Fibroblast of skin of scalp (primary cell): ENCODE data around the gene MGA. TPM values are rescaled to one million over a fixed set of nuclear protein-coding genes. Genes with fewer than 3 reads are reported as not detected.
A peak's percentile ranks its signal among the peaks of the same experiment; 100 is the strongest.

Experiments
- DNase-seq: peaks from one replicate; pipeline ENCODE4 v3.0.0-alpha.2; 2013
- polyA plus RNA-seq, 2 experiments: library from polyadenylated mRNA; unstranded; fragments of 120-200 nt; gene quantifications; one replicate each; pipeline ENCODE4 v1.2.1, GENCODE V29; 2013; ENCODE audit not compliant: insufficient read length in 2 of 2

Gene MGA
- 9.2 TPM for polyA plus RNA-seq (2013, experiment 1 of 2; ENCODE audit: insufficient read length)
- 10.5 TPM for polyA plus RNA-seq (2013, experiment 2 of 2; ENCODE audit: insufficient read length)

DNA sequence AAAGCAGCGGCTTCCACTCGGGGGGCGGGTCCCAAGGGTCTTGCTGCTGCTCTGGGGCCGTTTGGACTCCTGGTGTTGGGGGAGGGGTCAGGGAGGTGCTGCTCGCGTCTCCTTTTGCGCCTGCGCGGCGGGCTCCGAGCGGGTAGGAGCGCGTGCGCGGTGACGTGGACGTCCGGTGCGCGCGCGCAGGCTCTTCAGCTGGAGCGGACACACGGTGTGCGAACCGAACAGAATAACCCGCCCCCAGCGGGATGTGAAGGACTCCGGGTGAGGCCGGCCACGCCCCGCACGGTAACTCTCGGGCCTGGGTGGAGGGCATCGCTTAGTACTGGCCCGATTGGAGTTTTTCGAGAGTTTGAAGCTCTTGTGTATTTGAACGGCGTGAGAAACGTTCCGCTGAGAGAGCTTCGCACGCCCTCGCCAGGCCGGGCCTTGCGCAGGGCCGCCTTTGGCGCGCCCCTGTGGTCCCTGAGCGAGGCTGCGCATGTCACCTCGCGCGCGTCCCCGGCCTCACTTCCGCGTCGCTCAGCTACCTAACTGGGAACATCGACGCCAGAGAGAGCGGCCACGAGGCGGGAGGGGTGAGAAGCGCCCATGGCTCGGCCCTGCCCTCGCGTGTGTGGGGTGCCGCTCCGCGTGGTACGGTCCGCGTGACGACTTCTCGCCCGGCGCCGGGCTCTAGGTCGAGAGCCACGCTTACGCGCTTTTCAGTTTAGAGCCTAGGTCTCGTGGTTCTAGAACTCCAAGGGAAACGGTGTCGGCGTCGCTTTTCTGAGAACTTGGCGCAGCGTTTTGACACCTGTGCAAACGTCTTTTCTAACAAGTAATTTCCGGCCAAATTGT, at the start of gene MGA:
Gene MGA (plus strand): TSS at position 171 of the 843 bp plus-strand sequence.
- DNase-seq = peak; percentile 96

DNA sequence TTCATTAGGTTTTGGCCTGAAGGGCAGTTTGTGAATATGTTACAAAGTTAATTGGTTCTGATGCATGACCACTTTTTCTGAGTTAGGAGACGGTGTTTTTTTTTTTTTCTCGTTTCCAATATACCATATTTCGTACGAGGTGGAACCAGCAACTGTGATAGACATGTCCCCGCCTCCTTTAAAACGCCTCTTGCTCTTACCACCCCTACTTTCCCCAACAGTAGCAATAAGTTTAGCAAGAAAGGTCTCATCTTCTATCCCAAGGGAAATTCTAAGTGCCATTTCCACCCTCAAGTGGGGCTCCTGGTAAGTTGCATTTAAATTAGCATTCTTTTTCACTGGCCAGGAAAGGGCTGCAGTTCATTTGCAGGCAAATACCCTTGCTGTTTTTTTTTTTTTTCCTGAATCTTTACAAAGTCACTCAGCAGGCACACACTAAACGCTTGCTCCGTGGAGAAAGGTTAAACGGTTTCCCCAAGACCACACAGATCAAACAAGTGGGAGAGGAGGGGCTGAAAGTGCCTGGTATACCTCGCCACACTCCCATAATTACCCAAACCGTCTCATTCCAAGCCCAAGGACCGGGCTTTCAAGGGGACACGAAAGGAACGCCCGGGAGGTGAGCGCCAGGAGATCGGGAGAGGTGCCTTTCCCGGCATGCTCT, 39.5 kb upstream of the MGA start:
- DNase-seq = no peak

DNA sequence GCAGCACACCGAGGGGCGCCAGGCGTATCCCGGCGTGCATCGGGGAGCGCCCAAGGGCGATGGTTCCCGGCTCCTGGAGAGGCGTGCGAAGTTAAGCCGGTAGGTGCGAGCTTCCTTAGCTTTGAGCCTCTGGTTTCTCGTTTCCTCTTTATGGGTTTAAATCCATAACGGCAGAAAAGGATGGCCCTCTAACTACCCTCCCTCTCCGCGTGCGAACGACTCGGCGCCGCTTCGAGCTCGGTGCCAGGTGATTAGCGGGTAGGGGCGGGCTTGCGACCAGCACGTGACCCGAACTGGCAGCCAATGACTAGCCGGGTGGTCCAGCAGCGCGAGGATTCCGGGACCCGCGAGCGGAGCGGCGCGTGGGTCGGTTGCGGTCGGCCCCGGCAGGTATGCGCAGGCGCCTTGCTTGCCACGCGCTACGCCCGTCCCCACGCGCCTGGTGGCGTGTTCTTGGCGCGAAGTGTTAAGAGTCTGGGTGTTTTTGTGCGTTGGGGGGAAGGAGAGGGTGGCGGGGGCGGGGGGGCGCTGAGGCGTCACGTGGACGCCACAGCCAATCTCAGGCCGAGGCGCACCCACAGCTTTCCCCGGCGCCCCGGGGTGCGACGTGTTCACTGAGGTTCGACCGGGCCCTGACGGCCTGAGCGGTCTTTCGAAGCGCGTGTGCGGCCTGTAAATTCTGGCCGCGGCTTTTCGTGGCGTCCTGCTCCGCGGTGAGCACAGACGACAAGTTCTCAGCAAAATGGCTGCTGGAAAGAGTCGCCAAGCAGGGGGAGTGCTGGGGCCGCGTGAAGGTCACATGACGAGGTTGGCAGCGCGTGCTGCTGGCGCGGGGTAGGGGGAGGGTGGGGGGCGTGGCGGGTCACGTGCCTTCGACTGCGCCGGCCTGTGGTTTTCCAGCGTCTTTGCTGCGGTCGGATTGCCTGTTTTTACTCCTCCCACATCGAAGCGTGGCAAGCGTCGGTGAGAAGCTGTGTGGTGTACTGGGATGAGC, 38.7 kb upstream of the MGA start:
- DNase-seq = peak; percentile 86

DNA sequence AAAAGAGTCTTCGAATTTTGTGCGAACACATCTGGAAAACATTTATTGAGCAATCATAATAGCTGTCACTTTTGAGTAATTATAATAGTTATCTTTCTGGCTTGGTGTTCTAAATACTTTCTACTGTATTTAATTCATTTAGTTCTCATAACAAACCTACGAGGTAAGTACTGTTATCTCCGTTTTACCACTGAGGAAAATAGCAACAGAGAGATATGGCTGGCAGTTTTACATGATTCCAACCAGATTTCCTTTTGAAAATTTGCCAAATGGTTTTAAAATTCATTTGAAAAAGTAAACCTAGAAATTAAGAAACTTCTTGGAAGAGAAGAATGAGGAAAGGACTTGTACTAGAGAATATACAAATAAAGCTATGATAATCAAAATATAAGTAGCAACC, 37.3 kb upstream of the MGA start:
- DNase-seq = no peak

DNA sequence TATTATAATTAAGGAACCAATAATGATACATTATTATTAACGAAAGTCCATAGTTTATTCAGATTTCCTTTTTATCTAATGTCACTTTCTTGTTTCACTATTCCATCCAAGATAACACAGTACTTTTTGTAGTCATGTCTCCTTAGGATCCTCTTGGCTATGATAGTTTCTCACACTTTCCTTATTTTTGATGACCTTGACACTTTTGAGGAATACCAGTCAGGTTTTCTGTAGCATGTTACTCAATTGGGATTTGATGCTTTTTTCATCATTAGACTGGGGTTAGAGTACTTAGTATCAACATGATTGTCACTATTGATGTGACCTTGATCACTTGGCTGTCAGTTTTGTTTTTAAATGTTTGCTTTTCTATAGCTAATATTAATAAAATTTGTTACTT, 33.0 kb upstream of the MGA start:
- DNase-seq = no peak

DNA sequence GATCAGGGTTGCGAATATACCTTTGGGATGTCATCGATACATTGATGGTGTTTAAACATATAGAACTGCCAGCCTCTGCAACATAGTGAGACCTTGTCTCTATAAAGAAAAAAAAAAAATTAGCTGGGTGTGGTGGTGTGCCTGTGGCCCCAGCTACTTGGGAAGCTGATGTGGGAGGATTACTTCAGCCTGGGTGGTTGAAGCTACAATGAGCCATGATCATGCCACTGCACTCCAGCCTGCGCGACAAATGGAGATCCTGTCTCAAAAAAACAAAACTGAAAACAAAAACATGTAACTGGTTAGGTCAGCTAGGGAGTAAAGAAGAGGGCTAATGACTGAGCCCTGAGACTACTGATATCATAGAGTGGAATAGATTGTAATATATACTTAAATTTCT, 30.7 kb upstream of the MGA start:
- no peak for DNase-seq

DNA sequence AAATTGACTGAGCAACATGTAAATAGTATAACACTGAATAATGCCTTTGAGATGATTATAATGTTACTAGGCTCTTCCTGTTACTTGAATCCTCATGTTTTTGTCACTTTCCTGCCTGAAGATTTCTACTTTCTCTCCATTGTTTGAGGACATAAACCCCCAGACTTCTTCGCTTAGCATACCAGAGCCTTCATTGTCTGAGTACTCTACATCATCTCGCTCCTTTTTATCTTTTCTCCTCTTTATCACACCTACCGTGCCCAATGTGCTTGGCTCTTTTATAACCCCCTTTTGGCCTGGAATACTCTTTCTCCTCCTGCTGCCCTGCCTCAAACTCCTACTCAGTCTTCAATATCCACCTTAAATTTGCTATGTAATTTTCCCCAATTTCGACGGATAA, 30.3 kb upstream of the MGA start:
- DNase-seq = no peak

DNA sequence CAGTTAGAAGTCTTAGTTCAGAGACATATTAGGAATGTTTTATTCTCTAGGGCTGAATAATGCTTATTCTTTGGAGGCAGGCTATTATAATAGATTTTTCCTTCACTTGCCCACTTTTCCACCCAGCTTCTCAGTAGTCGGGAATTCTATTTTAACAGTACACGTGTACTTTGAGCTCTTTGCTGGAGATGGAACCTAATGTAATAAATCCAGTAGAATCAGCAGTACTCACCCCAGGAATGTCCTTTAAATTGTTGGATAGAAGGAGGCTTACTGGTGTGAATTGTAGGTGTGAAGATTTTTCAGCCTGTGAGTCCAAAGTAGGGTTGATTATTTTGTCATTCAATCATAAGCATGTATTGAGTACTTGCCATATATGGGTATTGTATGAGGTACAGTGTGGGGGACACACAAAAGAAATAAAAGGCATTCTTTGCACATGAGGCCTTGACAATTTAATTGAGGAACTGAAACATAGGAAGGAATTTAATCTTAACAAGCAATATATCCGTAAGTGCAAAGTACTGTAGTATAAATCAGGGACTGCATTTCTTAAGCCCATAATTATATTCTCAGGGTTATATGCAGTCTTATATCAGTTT, 29.5 kb upstream of the MGA start:
- DNase-seq = no peak

DNA sequence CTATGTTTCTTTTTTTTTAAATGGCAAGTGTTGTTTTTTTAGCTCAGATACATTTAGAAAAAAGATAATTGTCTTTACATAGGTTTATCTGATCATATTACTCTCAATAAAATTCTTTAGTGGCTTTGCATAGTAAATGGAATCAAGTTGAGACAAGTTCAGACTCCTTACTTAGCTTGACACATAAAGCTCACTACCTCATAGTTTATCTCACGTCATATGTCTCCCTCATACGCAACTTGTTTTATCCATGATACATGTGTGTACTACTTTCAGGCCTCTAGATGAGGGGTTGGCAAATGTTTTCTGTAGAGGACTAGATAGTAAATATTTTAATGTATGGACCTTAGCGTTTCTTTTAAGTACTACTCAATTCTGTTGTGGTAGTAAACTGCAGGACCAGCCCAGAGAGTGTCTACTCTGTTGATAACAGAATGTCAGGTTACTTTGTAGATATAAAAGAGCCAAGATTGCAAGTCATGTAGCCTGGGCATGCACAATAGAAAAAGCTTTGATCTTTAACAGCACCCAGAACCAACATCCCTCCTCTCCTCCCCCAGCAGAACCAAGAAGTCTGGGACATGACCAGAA, 28.2 kb upstream of the MGA start:
- no peak for DNase-seq

DNA sequence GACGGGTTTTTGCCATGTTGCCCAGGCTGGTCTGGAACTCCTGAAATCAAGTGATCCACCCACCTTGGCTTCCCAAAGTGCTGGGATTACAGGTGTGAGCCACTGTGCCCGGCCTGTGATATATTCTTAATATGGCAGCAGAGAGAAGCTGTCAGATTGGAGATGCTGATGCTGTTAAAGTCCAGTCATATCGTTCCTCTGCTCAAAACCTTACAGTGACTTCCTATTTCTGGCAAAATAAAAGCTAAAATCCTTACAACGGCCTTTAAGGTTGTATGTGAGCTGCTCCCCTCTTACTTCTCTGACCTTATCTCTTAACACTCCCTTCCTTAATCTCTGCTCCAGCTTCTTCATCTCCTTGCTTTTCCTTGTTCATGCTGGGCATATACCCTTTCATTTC, 26.6 kb upstream of the MGA start:
- DNase-seq = no peak

DNA sequence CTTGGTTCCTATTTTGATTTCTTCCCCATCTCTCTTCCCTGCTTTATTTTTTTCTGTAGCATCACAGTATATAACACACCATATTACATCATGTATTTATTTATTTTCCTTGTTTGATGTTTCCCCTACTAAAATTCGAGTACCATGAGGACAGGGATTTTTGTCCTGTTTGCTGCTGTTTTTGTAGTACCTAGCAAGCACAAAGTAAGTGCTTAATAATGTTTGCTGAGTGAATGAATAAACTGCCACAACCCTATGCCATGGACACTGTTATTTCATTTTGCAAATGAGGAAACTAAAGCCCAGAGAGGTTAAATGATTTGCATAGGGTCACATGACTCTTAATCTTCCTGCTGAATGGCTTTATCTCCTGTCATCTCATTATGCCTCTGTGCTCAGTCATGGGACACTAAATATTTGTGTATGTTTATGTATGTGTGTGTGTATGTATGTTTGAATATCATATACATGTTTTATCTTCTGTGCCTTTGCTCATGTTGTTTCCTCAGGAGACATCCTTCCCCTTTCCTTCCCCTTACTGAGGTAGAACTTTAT, 26.1 kb upstream of the MGA start:
- DNase-seq = no peak

DNA sequence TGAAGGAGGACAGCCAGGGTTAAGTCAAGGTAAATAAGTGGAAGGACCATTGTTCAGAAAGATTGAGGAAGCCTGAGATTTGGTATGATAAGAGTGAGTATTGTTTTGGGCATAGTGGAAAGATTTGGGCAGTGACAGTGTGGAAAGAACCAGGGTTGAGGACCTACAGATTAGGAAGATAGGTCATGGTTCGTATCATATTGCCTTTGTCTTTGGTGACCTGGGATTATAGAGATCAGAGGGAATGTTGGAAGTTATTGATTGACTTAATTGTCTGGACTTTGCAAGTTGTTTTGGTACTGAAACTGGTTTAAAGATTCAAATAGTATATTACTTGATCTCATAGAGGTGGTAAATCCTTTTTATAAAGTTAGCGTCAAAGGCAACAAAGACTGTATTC, 23.1 kb upstream of the MGA start:
- DNase-seq = no peak

DNA sequence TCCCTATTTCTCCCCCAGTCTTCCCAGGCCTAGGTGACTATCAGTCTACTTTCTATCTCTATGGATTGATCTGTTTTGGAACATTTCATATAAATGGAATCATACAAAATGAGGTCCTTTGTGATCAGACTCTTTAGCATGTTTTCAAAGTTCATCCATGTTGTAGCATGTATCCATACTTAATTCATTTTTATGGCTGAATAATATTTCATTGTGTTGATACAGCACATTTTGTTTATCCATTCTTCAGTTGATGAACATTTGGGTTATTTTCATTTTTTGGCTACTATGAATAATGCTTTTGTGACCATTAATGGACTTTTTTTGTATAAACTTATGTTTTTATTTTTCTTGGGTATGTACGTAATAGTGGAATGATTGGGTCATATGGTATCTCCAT, 19.2 kb upstream of the MGA start:
- DNase-seq = no peak

DNA sequence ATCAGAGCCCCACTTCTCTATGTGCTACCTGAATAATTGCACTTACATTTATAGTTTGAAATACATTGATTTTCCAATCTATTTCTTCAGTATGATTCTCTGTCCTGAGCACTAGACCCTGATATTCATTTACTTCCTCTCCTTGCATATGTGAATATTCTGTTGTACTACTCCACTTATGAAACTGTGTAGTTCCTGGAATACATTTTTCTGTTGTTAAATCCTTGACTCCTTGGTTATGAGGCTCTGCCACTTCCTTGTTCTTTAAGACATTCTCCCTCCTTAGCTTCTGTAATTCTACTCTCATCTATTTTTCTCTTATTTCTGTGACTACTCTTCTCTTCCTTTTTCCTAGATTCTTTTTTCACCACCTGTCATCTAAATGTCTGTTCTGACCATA, 12.9 kb upstream of the MGA start:
- no peak for DNase-seq

DNA sequence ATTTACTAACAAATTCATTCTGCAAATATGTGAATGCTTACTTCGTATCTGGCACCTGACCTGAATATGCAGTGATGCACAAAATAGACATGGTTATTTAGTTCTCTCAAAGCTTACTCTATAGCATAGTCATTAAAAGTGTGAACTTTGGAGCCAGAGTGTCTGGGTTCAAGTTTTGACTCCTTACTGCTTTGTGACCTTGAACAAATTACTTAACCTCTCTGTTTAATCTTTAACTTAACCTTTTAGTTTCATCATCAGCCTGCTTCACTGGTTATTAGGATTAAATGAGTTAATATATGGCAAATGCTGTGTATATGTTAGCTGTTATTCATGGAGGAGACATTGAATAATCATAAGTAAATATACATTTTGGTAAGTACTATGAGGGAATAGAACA, 12.1 kb upstream of the MGA start:
- no peak for DNase-seq

DNA sequence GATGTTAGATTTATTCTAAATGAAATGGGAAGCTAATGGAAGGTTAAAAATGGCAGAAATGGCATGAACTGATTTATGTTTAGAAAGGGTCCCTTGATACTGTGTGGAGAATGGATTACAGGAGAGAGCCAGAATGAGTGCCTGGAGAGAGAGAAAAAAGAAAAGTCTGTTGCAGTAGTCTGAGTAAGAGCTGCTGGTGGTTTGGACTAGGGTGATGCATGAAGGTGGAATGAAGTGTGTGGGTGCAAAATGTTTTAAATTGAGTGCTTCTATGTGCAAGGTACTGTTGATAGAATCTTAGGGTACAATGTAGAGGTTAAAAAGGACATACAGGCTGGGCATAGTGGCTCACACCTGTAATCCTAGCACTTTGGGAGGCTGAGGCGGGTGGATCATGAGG, 11.4 kb upstream of the MGA start:
- DNase-seq = peak; percentile 45

DNA sequence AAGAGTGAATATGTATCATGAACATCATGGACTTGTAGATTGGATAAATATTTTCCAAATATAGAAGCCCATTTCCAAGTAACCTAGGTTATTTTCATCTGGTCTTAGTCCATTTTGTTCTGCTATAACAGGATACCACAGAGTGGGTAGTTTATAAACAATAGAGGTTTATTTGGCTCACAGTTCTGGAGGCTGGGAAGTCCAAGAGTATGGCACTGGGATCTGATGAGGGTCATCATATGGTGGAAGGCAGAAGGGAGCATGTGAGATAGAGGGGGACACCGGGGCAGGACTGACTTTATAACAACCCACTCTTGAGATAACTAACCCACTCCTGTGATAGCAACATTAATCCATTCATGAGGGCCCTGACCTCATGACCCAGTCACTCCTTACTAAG, 9.4 kb upstream of the MGA start:
- no peak for DNase-seq

DNA sequence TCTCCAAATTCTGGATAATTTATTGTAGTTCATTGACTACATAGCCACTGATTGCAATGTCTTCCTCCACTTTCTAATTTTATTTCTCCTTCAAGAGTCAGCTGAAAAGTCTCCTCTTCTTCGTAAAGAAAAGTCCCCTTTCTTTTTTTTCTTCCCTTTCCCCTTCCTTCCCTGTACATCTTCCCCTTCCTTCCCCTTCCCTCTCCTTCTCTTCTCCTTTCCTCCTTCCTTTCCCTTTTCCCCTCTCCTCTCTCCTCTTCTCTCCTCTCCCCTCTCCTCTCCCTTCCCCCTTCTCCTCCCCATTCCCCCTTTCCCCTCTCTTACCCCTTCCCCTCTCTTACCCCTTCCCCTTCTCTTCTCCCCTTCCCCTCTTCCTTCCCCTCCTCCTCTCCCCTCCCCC, 8.8 kb upstream of the MGA start:
- no peak for DNase-seq

DNA sequence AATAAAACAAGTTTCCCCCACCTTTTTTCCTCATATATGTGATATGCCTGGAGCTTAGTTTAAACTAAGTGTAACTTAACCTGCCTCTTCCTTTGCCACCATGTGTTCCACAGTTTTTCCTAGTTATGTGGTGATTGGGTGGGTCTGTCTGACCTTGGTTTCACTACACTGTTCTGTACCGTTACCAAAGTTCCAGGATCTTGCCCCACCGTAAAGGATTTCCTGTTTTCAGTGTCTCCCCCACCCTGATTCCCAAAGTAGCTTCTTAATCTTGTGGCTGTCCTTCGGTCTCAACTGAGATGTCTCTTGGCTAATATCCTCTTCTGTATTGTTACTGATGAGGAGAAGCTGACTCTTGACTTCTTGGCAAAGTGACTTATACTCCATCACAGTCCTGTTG, 6.4 kb upstream of the MGA start:
- no peak for DNase-seq

DNA sequence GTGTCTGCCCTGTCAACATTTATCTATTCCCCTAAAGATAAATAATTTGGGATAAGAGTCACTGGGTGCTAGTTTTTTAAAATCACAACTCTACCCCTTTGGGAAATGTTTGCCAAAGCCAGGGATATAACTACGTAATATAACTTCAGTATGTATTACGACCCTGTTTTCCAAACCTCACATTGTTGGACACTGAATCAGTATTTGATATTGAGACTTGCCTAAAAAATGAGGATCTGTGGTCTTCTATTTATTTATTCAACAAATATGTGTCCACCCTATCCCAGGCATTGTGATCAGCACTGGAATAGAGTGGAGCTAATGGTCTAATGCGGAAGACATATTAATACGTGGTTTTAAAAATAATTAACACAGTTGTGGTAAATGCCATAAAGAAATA, 4.5 kb upstream of the MGA start:
- DNase-seq = peak; percentile 84

DNA sequence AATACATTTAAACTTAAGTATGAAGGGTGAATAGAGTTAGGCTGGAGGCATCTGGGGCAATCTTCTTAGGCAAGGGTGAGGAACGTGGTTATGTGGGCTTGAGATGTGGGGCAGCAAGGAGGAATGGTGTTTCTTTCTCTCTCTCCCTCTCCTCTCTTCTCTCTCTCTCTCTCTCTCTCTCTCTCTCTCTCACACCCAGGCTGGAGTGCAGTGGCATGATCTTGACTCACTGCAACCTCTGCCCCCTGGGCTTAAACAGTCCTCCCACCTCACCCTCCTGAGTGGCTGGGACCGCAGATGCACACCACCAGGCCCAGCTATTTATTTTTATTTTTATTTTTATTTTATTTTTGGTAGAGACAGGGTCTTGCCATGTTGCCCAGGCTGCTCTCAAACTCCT, 4.0 kb upstream of the MGA start:
- peak; percentile 23 for DNase-seq

DNA sequence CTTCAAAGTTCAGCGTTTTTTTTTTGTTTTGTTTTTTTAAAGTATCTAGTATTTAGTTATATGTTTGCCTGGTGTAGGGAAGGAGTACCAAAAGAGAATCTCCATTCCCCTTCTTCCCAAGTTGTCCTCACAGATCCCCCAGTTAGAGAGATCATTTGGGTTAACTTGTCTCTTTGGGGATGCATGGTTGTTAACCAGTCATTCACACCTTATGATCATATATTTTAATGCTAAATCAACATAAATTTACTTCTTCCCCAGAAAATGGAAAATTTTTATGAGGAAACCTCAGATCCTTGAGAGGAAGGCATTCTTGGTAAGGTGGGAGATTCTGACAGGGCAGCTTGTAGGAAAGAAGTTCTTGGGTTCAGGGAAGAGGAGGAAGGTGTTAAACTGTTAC, 1.5 kb upstream of the MGA start:
- DNase-seq = no peak
